ENCODE data around the gene CRADD.

DNA sequence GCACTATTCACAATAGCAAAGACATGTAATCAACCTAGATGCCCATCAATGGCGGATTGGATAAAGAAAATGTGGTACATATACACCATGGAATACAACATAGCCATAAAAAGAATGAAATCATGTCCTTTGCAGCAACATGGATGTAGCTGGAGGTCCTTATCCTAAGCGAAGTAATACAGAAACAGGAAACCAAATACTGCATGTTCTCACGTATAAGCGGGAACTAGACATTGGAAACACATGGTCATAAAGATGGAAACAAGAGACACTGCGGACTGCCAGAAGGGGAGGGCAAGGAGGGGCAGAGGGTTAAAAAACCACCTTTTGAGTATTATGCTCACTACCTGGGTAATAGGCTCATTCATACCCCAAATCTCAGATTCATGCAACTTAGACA is 237.1 kb downstream of the CRADD start:
- no peak for TF ChIP-seq ZBTB7A (IDR thresholded peaks at IDR 0.05; ENCODE audit: low read depth)
- TF ChIP-seq, protein P1, sequence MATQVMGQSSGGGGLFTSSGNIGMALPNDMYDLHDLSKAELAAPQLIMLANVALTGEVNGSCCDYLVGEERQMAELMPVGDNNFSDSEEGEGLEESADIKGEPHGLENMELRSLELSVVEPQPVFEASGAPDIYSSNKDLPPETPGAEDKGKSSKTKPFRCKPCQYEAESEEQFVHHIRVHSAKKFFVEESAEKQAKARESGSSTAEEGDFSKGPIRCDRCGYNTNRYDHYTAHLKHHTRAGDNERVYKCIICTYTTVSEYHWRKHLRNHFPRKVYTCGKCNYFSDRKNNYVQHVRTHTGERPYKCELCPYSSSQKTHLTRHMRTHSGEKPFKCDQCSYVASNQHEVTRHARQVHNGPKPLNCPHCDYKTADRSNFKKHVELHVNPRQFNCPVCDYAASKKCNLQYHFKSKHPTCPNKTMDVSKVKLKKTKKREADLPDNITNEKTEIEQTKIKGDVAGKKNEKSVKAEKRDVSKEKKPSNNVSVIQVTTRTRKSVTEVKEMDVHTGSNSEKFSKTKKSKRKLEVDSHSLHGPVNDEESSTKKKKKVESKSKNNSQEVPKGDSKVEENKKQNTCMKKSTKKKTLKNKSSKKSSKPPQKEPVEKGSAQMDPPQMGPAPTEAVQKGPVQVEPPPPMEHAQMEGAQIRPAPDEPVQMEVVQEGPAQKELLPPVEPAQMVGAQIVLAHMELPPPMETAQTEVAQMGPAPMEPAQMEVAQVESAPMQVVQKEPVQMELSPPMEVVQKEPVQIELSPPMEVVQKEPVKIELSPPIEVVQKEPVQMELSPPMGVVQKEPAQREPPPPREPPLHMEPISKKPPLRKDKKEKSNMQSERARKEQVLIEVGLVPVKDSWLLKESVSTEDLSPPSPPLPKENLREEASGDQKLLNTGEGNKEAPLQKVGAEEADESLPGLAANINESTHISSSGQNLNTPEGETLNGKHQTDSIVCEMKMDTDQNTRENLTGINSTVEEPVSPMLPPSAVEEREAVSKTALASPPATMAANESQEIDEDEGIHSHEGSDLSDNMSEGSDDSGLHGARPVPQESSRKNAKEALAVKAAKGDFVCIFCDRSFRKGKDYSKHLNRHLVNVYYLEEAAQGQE (IDR thresholded peaks at IDR 0.05; ENCODE audit: low read depth), result no peak
- TF ChIP-seq YY1 (IDR thresholded peaks at IDR 0.05; ENCODE audit: low read depth), result no peak
- TF ChIP-seq CREB1 (IDR thresholded peaks at IDR 0.05; ENCODE audit: low read depth), result no peak
- TF ChIP-seq TAF1 (IDR thresholded peaks at IDR 0.05; ENCODE audit: low read depth), result no peak
- TF ChIP-seq CEBPB (IDR thresholded peaks at IDR 0.05), result no peak
- TF ChIP-seq, protein P2, sequence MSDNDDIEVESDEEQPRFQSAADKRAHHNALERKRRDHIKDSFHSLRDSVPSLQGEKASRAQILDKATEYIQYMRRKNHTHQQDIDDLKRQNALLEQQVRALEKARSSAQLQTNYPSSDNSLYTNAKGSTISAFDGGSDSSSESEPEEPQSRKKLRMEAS (IDR thresholded peaks at IDR 0.05), result no peak
- no peak for TF ChIP-seq RAD21 (IDR thresholded peaks at IDR 0.05; ENCODE audit: low read depth)
- TF ChIP-seq NFIC (IDR thresholded peaks at IDR 0.05), result no peak
- TF ChIP-seq EP300 (IDR thresholded peaks at IDR 0.05; ENCODE audit: borderline replicate concordance), result no peak
